KMS-11 (cell line): Measurements from ENCODE around the gene DYRK1A.

Source experiments
- H2AFZ ChIP-seq: fragments of 200-600 bp; sonication (generic); 2 replicates; pipeline ENCODE4 v1.6.1; 2016; ENCODE audit warnings: antibody characterized with exemption, mixed run types, low read depth
- H3K27ac ChIP-seq: fragments of 200-600 bp; sonication (generic); 2 replicates; pipeline ENCODE4 v1.6.1; 2016; ENCODE audit warnings: mild to moderate bottlenecking, mixed run types
- H3K27me3 ChIP-seq: fragments of 200-600 bp; sonication (generic); 2 replicates; pipeline ENCODE4 v1.6.1; 2017; ENCODE audit warnings: mild to moderate bottlenecking, low read depth, mixed run types, moderate library complexity; ENCODE audit not compliant: insufficient read depth
- H3K36me3 ChIP-seq: fragments of 200-600 bp; sonication (generic); 2 replicates; pipeline ENCODE4 v1.6.1; 2017; ENCODE audit warnings: mild to moderate bottlenecking, mixed run types; ENCODE audit not compliant: insufficient read depth
- H3K4me1 ChIP-seq: fragments of 200-600 bp; sonication (generic); 2 replicates; pipeline ENCODE4 v1.6.1; 2016; ENCODE audit warnings: mild to moderate bottlenecking, low read depth, mixed run types; ENCODE audit not compliant: poor library complexity, severe bottlenecking
- H3K4me2 ChIP-seq: fragments of 200-600 bp; sonication (generic); 2 replicates; pipeline ENCODE4 v1.7.0; 2016; ENCODE audit warnings: mild to moderate bottlenecking, mixed run types
- H3K4me3 ChIP-seq: fragments of 200-600 bp; sonication (generic); IDR thresholded peaks from 2 replicates; pipeline ENCODE4 v1.6.1; 2017; ENCODE audit warnings: low read depth, low read length, mixed read lengths; ENCODE audit not compliant: insufficient read depth
- H3K79me2 ChIP-seq: fragments of 200-600 bp; sonication (generic); 2 replicates; pipeline ENCODE4 v1.6.1; 2016; ENCODE audit warnings: low read depth, mixed run types; ENCODE audit not compliant: insufficient read depth
- H3K9ac ChIP-seq: fragments of 200-600 bp; sonication (generic); 2 replicates; pipeline ENCODE4 v1.6.1; 2016; ENCODE audit warnings: mild to moderate bottlenecking, mixed run types
- H4K20me1 ChIP-seq: fragments of 200-600 bp; sonication (generic); 2 replicates; pipeline ENCODE4 v1.6.1; 2016; ENCODE audit warnings: mild to moderate bottlenecking, mixed run types; ENCODE audit not compliant: insufficient read depth
- TF ChIP-seq, protein P1 (sequence below): fragments of 200-600 bp; sonication (generic); conservative IDR thresholded peaks from 2 replicates; pipeline ENCODE4 v1.6.1; 2017; ENCODE audit warnings: low read depth, mild to moderate bottlenecking, antibody characterized with exemption, low read length, moderate library complexity, mixed read lengths

Gene DYRK1A

DNA sequence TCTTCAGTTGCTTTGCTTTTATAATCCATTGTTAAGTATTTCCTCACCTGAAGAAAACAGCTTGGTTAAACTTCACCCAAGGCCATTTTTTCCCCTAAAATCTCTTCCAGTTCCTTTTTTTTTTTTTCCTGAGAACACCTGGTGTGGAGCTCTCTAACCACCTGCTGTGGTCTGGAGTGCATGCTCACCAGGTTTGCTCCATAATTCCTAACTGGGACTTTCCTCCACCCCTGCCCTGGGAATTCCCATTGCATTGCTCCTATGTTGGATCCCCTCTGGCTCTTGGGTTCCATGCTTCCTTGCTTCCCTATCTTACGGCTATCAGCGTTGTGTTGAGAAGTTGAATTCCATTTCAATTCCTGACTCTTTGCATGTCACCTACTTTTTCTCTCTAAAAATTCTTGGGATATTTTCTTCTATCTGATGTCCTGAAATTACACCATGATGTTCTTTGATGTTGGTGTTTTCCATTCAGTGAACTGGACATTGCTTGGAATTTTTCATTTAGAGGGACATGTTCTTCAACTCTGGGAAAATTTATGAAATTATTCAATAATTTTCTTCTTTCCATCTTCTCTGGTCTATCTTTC, 19.6 kb upstream of the DYRK1A start:
- H3K4me3 ChIP-seq, result no peak overlapping the region
- H2AFZ ChIP-seq, result no peak overlapping the region
- no peak overlapping the region for H3K4me2 ChIP-seq
- no peaks in the 10 kb centered on the region for H4K20me1 ChIP-seq
- no peak overlapping the region for H3K9ac ChIP-seq
- H3K4me1 ChIP-seq, result no peaks in the 10 kb centered on the region
- no peak overlapping the region for H3K27ac ChIP-seq
- H3K79me2 ChIP-seq, result no peaks in the 10 kb centered on the region
- no peaks in the 10 kb centered on the region for H3K36me3 ChIP-seq
- TF ChIP-seq, protein P1, sequence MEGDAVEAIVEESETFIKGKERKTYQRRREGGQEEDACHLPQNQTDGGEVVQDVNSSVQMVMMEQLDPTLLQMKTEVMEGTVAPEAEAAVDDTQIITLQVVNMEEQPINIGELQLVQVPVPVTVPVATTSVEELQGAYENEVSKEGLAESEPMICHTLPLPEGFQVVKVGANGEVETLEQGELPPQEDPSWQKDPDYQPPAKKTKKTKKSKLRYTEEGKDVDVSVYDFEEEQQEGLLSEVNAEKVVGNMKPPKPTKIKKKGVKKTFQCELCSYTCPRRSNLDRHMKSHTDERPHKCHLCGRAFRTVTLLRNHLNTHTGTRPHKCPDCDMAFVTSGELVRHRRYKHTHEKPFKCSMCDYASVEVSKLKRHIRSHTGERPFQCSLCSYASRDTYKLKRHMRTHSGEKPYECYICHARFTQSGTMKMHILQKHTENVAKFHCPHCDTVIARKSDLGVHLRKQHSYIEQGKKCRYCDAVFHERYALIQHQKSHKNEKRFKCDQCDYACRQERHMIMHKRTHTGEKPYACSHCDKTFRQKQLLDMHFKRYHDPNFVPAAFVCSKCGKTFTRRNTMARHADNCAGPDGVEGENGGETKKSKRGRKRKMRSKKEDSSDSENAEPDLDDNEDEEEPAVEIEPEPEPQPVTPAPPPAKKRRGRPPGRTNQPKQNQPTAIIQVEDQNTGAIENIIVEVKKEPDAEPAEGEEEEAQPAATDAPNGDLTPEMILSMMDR, result no peak
- H3K27me3 ChIP-seq, result no peaks in the 10 kb centered on the region

DNA sequence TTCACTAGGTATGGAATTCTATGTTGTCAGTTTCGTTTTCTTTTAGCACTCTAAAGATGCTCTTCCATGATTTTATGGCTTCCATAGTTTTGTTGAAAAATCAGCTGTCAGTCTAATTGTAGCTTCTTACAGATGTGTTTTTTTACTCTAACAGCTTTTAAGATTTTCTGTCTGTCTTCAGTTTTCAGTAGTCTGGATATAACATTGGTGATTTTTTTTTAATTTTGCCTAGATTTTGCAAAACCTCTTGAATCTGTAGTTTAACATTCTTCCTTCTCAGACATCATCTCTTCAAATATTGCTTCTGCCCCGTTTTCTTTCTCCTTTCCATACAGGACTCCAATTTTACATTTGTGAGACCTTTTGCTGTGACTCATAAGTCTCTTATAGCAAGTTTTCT, 17.9 kb upstream of the DYRK1A start:
- Histone ChIP-seq H4K20me1 (no peaks in the 10 kb centered on the region), H2AFZ (no peak overlapping the region), H3K4me3 (no peak overlapping the region), H3K36me3 (no peaks in the 10 kb centered on the region), H3K4me1 (no peaks in the 10 kb centered on the region), H3K9ac (no peak overlapping the region), H3K27me3 (no peaks in the 10 kb centered on the region), H3K79me2 (no peaks in the 10 kb centered on the region), H3K4me2 (no peak overlapping the region), H3K27ac (no peak overlapping the region)
- TF ChIP-seq, protein P1, result no peak

DNA sequence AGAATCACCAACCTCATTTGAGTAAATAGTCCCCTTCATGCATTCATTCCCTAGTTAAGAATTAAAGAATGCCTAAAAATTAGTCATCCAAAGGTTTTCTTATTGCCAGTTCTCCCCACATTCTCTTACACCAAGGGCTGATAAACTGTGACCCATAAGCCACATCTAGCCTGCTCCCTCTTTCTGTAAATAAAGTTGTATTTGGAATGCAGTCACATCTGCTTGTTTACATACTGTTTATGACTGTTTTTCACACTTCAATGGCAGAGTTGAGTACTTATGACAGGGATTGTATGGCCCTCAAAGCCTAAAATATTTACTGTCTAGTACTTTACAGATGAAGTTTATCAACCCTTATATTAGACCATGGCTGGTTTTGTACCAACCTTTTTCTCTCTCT, 16.1 kb upstream of the DYRK1A start:
- no peaks in the 10 kb centered on the region; the same call in 1 of the 2 replicates for H3K36me3 ChIP-seq
- H3K79me2 ChIP-seq, result no peaks in the 10 kb centered on the region
- no peak overlapping the region for H3K4me3 ChIP-seq
- no peaks in the 10 kb centered on the region for H3K4me1 ChIP-seq
- no peaks in the 10 kb centered on the region for H4K20me1 ChIP-seq
- H3K9ac ChIP-seq, result no peak overlapping the region
- H3K27me3 ChIP-seq, result no peaks in the 10 kb centered on the region
- no peak overlapping the region for H3K27ac ChIP-seq
- TF ChIP-seq, protein P1, result no peak
- H2AFZ ChIP-seq, result no peak overlapping the region
- H3K4me2 ChIP-seq, result no peak overlapping the region

DNA sequence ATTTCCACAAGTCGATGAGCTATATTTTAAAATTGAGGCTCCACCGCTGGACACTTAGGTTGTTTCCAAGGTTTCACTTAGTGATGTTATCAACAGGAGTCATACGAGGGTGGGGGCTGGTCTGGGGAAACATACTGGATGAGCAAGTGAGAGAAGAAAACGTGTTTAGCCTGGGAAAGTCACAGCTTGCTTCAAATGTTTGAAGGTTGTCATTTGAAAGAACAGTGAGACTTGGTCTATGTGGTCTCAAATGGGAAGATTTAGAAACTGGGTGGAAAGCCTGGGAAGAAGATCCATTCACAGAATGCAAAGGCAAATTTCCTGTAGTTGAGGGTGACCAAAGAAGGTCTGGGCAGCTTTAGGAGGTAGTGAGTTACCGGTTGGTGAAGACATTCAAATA, 9.9 kb upstream of the DYRK1A start:
- H3K27ac ChIP-seq, result no peak overlapping the region
- TF ChIP-seq, protein P1, result no peak
- no peaks in the 10 kb centered on the region for H3K4me1 ChIP-seq
- H3K36me3 ChIP-seq, result no peaks in the 10 kb centered on the region; the same call in 1 of the 2 replicates
- H4K20me1 ChIP-seq, result no peaks in the 10 kb centered on the region
- no peaks in the 10 kb centered on the region for H3K79me2 ChIP-seq
- H3K4me2 ChIP-seq, result no peak overlapping the region
- no peak overlapping the region for H2AFZ ChIP-seq
- no peaks in the 10 kb centered on the region for H3K27me3 ChIP-seq
- no peak overlapping the region for H3K4me3 ChIP-seq
- no peak overlapping the region for H3K9ac ChIP-seq
